ENCODE results near the gene KCNE1. TPM values are rescaled to one million over a fixed set of nuclear protein-coding genes. Genes with fewer than 3 reads are reported as not detected.

The KCNE1 gene
- total RNA-seq, 1 experiment from 2014 or later: not detected

DNA sequence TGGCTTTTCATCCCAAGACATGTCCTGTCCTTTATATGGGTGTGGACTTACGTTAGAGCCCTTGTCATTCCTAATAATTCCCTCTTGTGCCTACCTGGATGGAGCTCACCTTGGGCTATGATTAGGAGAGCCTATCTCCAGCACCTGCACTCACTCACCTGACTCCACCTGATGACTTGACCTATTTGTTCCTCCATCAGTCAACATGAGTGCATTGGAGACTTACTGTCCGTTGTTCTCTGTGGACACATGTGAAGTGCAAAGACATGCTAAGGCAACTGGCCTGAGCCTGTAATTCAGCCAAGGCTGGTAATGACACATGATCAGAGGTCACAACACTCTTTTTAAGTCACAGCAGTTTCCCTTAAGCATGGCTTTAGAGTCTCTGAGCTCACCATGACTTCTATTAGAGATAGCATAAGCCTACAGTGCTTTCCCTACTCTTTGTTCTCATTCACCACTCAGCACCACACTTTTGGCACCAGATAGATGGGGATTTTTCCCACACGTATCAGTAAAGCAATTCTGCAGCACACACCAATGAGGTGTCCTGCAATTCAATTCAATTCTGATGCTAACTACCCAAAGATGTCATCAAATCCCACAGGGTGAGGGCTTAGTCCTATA is 9.4 kb downstream of the KCNE1 start:
- BruUV-seq (replicated peaks): no TSS peak
- Histone ChIP-seq H3K27me3 (ENCODE audit: control insufficient read depth, insufficient read depth, low read length) (no peaks in the 10 kb centered on the region), H3K36me3 (ENCODE audit: control insufficient read depth, insufficient read depth, low read length) (no peaks in the 10 kb centered on the region), H3K4me3 (ENCODE audit: low read depth in 2 of 2, low read length in 2 of 2) (no peak overlapping the region), H3K9me3 (ENCODE audit: control insufficient read depth, insufficient read depth, low read depth, low read length) (no peaks in the 10 kb centered on the region), H3K4me1 (ENCODE audit: control insufficient read depth, insufficient read depth, low read length) (no peaks in the 10 kb centered on the region), H3K27ac (ENCODE audit: low read length) (no peak overlapping the region)
- no peak for ATAC-seq
- ChIA-PET CTCF (no interaction called here), POLR2A (no interaction called here)
- intact Hi-C loops (cut with micrococcal nuclease; ENCODE audit: unreplicated experiment): no loop called here
- no peak for TF ChIP-seq SIN3A (IDR thresholded peaks at IDR 0.05; ENCODE audit: borderline replicate concordance, insufficient read depth, low read depth, low read length)
- no peak for TF ChIP-seq TCF7L2 (IDR thresholded peaks at IDR 0.05; ENCODE audit: low read depth, low read length)
- TF ChIP-seq, protein P1, sequence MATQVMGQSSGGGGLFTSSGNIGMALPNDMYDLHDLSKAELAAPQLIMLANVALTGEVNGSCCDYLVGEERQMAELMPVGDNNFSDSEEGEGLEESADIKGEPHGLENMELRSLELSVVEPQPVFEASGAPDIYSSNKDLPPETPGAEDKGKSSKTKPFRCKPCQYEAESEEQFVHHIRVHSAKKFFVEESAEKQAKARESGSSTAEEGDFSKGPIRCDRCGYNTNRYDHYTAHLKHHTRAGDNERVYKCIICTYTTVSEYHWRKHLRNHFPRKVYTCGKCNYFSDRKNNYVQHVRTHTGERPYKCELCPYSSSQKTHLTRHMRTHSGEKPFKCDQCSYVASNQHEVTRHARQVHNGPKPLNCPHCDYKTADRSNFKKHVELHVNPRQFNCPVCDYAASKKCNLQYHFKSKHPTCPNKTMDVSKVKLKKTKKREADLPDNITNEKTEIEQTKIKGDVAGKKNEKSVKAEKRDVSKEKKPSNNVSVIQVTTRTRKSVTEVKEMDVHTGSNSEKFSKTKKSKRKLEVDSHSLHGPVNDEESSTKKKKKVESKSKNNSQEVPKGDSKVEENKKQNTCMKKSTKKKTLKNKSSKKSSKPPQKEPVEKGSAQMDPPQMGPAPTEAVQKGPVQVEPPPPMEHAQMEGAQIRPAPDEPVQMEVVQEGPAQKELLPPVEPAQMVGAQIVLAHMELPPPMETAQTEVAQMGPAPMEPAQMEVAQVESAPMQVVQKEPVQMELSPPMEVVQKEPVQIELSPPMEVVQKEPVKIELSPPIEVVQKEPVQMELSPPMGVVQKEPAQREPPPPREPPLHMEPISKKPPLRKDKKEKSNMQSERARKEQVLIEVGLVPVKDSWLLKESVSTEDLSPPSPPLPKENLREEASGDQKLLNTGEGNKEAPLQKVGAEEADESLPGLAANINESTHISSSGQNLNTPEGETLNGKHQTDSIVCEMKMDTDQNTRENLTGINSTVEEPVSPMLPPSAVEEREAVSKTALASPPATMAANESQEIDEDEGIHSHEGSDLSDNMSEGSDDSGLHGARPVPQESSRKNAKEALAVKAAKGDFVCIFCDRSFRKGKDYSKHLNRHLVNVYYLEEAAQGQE (IDR thresholded peaks at IDR 0.05; ENCODE audit: insufficient read depth in 1 of 2, low read depth in 2 of 2, low read length in 1 of 2): no peak
- TF ChIP-seq, protein P2, sequence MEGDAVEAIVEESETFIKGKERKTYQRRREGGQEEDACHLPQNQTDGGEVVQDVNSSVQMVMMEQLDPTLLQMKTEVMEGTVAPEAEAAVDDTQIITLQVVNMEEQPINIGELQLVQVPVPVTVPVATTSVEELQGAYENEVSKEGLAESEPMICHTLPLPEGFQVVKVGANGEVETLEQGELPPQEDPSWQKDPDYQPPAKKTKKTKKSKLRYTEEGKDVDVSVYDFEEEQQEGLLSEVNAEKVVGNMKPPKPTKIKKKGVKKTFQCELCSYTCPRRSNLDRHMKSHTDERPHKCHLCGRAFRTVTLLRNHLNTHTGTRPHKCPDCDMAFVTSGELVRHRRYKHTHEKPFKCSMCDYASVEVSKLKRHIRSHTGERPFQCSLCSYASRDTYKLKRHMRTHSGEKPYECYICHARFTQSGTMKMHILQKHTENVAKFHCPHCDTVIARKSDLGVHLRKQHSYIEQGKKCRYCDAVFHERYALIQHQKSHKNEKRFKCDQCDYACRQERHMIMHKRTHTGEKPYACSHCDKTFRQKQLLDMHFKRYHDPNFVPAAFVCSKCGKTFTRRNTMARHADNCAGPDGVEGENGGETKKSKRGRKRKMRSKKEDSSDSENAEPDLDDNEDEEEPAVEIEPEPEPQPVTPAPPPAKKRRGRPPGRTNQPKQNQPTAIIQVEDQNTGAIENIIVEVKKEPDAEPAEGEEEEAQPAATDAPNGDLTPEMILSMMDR (IDR thresholded peaks at IDR 0.05): no peak
- no peak for TF ChIP-seq POLR2AphosphoS5 (IDR thresholded peaks at IDR 0.05; ENCODE audit: low read depth, low read length)
- in situ Hi-C loops (cut with HindIII; ENCODE audit: low pct_unique_long_range_greater_than_20kb, low sequenced_read_pairs): no loop called here
- DNase-seq (ENCODE audit: low read depth, low spot score): no peak

DNA sequence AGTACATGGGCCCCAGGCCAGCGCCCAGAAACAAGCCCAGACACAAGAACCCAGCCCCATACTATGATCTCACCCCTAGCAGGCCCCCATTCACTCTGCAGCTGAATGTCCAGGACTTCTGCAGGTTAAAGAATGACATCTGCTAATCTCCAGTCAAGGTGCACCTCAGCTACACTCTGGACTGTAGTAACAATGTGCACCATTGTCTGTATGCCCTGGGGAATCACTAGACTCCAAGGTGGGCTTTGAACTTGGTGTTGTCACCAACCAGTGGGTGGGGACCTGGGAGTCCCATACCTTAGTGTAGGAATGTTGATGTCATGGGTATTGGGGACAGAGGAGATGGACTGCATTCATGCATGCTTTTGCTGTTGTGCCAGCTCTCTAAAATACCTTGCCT is 10.3 kb downstream of the KCNE1 start:
- no TSS peak for BruUV-seq (replicated peaks)
- H3K36me3 ChIP-seq (ENCODE audit: control insufficient read depth, insufficient read depth, low read length): no peaks in the 10 kb centered on the region
- no peak for DNase-seq (ENCODE audit: low read depth, low spot score)
- no peak overlapping the region for H3K27ac ChIP-seq (ENCODE audit: low read length)
- H3K4me1 ChIP-seq (ENCODE audit: control insufficient read depth, insufficient read depth, low read length): no peaks in the 10 kb centered on the region
- POLR2A ChIA-PET: no interaction called here
- ATAC-seq: no peak
- no peak overlapping the region for H3K4me3 ChIP-seq (ENCODE audit: low read depth in 2 of 2, low read length in 2 of 2)
- intact Hi-C loops (cut with micrococcal nuclease; ENCODE audit: unreplicated experiment): no loop called here
- H3K27me3 ChIP-seq (ENCODE audit: control insufficient read depth, insufficient read depth, low read length): no peaks in the 10 kb centered on the region
- H3K9me3 ChIP-seq (ENCODE audit: control insufficient read depth, insufficient read depth, low read depth, low read length): no peaks in the 10 kb centered on the region
- in situ Hi-C loops (cut with HindIII; ENCODE audit: low pct_unique_long_range_greater_than_20kb, low sequenced_read_pairs): no loop called here
- CTCF ChIA-PET: no interaction called here
- TF ChIP-seq, protein P1 (IDR thresholded peaks at IDR 0.05; ENCODE audit: insufficient read depth in 1 of 2, low read depth in 2 of 2, low read length in 1 of 2): no peak
- TF ChIP-seq SIN3A (IDR thresholded peaks at IDR 0.05; ENCODE audit: borderline replicate concordance, insufficient read depth, low read depth, low read length) (no peak), TCF7L2 (IDR thresholded peaks at IDR 0.05; ENCODE audit: low read depth, low read length) (no peak), POLR2AphosphoS5 (IDR thresholded peaks at IDR 0.05; ENCODE audit: low read depth, low read length) (no peak)
- TF ChIP-seq, protein P2 (IDR thresholded peaks at IDR 0.05): no peak

Measured in Panc1 (cell line).